HEK293 (cell line): Measurements from ENCODE around the gene GNPNAT1.

ENCODE experiments used
- BCL11A ChIP-seq: fragments of 450-650 bp; formaldehyde crosslinking; IDR thresholded peaks from 2 replicates; pipeline ENCODE4 v1.5.1; 2016; ENCODE audit warnings: low read depth, missing biosample characterization, missing genetic modification characterization
- CTCF ChIP-seq: fragments of 450-650 bp; formaldehyde crosslinking; IDR thresholded peaks from 2 replicates; pipeline ENCODE4 v1.5.1; 2016; ENCODE audit warnings: missing biosample characterization, missing genetic modification characterization
- HIC1 ChIP-seq: fragments of 450-650 bp; formaldehyde crosslinking; IDR thresholded peaks from 2 replicates; pipeline ENCODE4 v1.5.1; 2016; ENCODE audit warnings: missing biosample characterization, missing genetic modification characterization
- KLF10 ChIP-seq: fragments of 450-650 bp; IDR thresholded peaks from 2 replicates; pipeline ENCODE4 v1.5.1; 2018; ENCODE audit warnings: missing biosample characterization, mild to moderate bottlenecking, missing genetic modification characterization
- KLF16 ChIP-seq: fragments of 450-650 bp; formaldehyde crosslinking; IDR thresholded peaks from 2 replicates; pipeline ENCODE4 v1.5.1; 2017; ENCODE audit warnings: missing biosample characterization, missing genetic modification characterization
- KLF17 ChIP-seq: fragments of 450-650 bp; formaldehyde crosslinking; IDR thresholded peaks from 2 replicates; pipeline ENCODE4 v1.5.1; 2016; ENCODE audit warnings: missing biosample characterization, missing genetic modification characterization
- KLF8 ChIP-seq: fragments of 450-650 bp; formaldehyde crosslinking; IDR thresholded peaks from 2 replicates; pipeline ENCODE4 v1.5.1; 2016; ENCODE audit warnings: missing biosample characterization, missing genetic modification characterization
- OVOL3 ChIP-seq: fragments of 450-650 bp; formaldehyde crosslinking; IDR thresholded peaks from 2 replicates; pipeline ENCODE4 v1.5.1; 2016; ENCODE audit warnings: missing biosample characterization, missing genetic modification characterization
- WT1 ChIP-seq: fragments of 450-650 bp; formaldehyde crosslinking; IDR thresholded peaks from 2 replicates; pipeline ENCODE4 v1.5.1; 2016; ENCODE audit warnings: missing biosample characterization, missing genetic modification characterization
- ZBTB11 ChIP-seq: fragments of 450-650 bp; formaldehyde crosslinking; conservative IDR thresholded peaks from 2 replicates; pipeline ENCODE4 v1.5.1; 2016; ENCODE audit warnings: low read depth, missing biosample characterization, missing genetic modification characterization
- ZBTB20 ChIP-seq: fragments of 450-650 bp; formaldehyde crosslinking; IDR thresholded peaks from 2 replicates; pipeline ENCODE4 v1.5.1; 2016; ENCODE audit warnings: missing biosample characterization, missing genetic modification characterization
- ZFHX2 ChIP-seq: fragments of 450-650 bp; formaldehyde crosslinking; conservative IDR thresholded peaks from 2 replicates; pipeline ENCODE4 v1.5.1; 2016; ENCODE audit warnings: missing biosample characterization, missing genetic modification characterization
- ZNF18 ChIP-seq: fragments of 450-650 bp; formaldehyde crosslinking; IDR thresholded peaks from 2 replicates; pipeline ENCODE4 v1.5.1; 2016; ENCODE audit warnings: missing biosample characterization, missing genetic modification characterization
- ZNF521 ChIP-seq: fragments of 450-650 bp; formaldehyde crosslinking; IDR thresholded peaks from 2 replicates; pipeline ENCODE4 v1.5.1; 2017; ENCODE audit warnings: missing biosample characterization, mild to moderate bottlenecking, missing genetic modification characterization
- ZNF530 ChIP-seq: fragments of 450-650 bp; formaldehyde crosslinking; IDR thresholded peaks from 2 replicates; pipeline ENCODE4 v1.5.1; 2016; ENCODE audit warnings: low read depth, missing biosample characterization, missing genetic modification characterization
- ZNF629 ChIP-seq: fragments of 450-650 bp; formaldehyde crosslinking; IDR thresholded peaks from 2 replicates; pipeline ENCODE4 v1.5.1; 2017; ENCODE audit warnings: missing biosample characterization, missing genetic modification characterization
- ZNF639 ChIP-seq: fragments of 450-650 bp; formaldehyde crosslinking; IDR thresholded peaks from 2 replicates; pipeline ENCODE4 v1.5.1; 2016; ENCODE audit warnings: missing biosample characterization, missing genetic modification characterization
- ZNF768 ChIP-seq: fragments of 450-650 bp; formaldehyde crosslinking; IDR thresholded peaks from 2 replicates; pipeline ENCODE4 v1.5.1; 2018; ENCODE audit warnings: missing biosample characterization, mild to moderate bottlenecking, missing genetic modification characterization
- ZNF792 ChIP-seq: fragments of 450-650 bp; formaldehyde crosslinking; IDR thresholded peaks from 2 replicates; pipeline ENCODE4 v1.5.1; 2016; ENCODE audit warnings: missing biosample characterization, missing genetic modification characterization
- ZSCAN30 ChIP-seq: fragments of 450-650 bp; IDR thresholded peaks from 2 replicates; pipeline ENCODE4 v1.5.1; 2018; ENCODE audit warnings: missing biosample characterization, mild to moderate bottlenecking, missing genetic modification characterization, moderate library complexity
- ZSCAN4 ChIP-seq: fragments of 450-650 bp; formaldehyde crosslinking; IDR thresholded peaks from 2 replicates; pipeline ENCODE4 v1.5.1; 2017; ENCODE audit warnings: missing biosample characterization, missing genetic modification characterization

GNPNAT1 gene

GRCh38 chr14:52791223-52792096, at the start of gene GNPNAT1 (continued):
- TF ChIP-seq WT1 (tag by site-specific recombination): peak; percentile 69; the same call in 1 of the 2 replicates
- TF ChIP-seq KLF8: peak; percentile 82
- peak; percentile 17; the same call in 1 of the 2 replicates for TF ChIP-seq ZNF629 (tag by site-specific recombination)
- TF ChIP-seq KLF16: peak; percentile 72
- TF ChIP-seq ZNF521 (tag by site-specific recombination): no peak
- TF ChIP-seq OVOL3 (tag by site-specific recombination): no peak
- TF ChIP-seq ZNF792 (tag by site-specific recombination): no peak
- peak; percentile 46; the same call in 1 of the 2 replicates for TF ChIP-seq ZNF768
- 0 out of 2 replicates have a peak, but pooled peaks have one; percentile 17 for TF ChIP-seq ZSCAN4 (tag by site-specific recombination)
- TF ChIP-seq BCL11A (tag by site-specific recombination): 0 out of 2 replicates have a peak, but pooled peaks have one; percentile 26
- TF ChIP-seq ZNF639 (tag by site-specific recombination): 0 out of 2 replicates have a peak, but pooled peaks have one; percentile 34
- TF ChIP-seq ZNF530 (tag by site-specific recombination): no peak
- TF ChIP-seq ZSCAN30: peak; percentile 55; the same call in 1 of the 2 replicates
- TF ChIP-seq KLF17: peak; percentile 68
- peak; percentile 74 for TF ChIP-seq KLF10 (tag by site-specific recombination)
- peak; percentile 84; the same call in 1 of the 2 replicates for TF ChIP-seq ZBTB20 (tag by site-specific recombination)
- peak; percentile 99 for TF ChIP-seq ZFHX2 (tag by site-specific recombination)
- peak; percentile 91 for TF ChIP-seq ZBTB11 (tag by site-specific recombination)
- TF ChIP-seq ZNF18 (tag by site-specific recombination): peak; percentile 66; the same call in 1 of the 2 replicates
- TF ChIP-seq CTCF: peak; percentile 44
- TF ChIP-seq HIC1 (tag by site-specific recombination): peak; percentile 91
